ENCODE measurements around the gene SETD4. TPM values are rescaled to one million over a fixed set of nuclear protein-coding genes. Genes with fewer than 3 reads are reported as not detected.

Gene SETD4
- total and polyA plus RNA-seq, 2 donors (not counting 3 experiments of a cell fraction or from before 2014, with no cell fraction given), result 13.0 to 25.1 TPM

DNA sequence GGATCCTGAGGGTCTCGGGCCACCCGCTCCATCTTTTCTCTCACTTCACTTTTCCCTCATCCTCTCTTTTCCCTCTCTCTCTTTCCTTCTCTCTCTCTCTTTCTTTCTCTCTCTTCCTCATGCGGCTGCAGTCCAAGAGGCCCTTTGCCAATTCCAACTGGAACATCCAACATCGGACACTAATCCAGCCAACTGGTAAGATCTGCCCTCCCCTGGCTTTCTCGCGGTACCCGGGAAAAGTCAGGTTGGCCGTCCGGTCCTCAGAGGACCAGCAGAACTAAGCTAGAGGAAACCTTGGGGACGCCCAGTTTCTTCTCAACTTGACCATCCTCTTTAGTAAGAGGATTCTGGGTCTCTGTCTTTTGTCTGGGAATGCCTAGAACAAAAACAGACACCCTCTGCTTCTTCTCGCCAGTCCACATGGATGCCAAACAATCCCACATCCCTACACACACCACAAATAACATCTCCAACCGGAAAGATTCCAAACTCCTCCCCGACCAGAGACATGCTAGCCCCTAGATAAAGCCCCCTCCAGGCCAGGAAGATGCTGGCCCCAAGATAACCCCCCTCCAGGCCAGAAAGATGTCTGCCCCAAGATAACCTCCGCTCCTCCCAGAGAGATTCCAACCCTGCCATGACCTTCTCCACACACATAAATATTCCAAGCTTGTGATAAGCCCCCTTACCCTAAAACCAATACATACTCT is 3.2 kb upstream of the SETD4 start:
- Histone ChIP-seq H3K4me2 (ENCODE audit: insufficient read depth, low read length) (no peak overlapping the region), H3K9me1 (replicated peaks; ENCODE audit: control insufficient read depth, extremely low read depth, insufficient read depth, low read length) (no peaks in the 10 kb centered on the region), H3K9me3 (replicated peaks; ENCODE audit: control insufficient read depth, insufficient read depth, low read length) (no peaks in the 10 kb centered on the region), H3K27ac (ENCODE audit: insufficient read depth, low read depth, low read length) (no peak overlapping the region), H3K36me3 (ENCODE audit: control insufficient read depth in 2 of 2, extremely low read depth in 1 of 2, insufficient read depth in 2 of 2, low read length in 2 of 2) (no peaks in the 10 kb centered on the region), H4K20me1 (replicated peaks; ENCODE audit: control insufficient read depth, extremely low read depth, insufficient read depth, low read length) (no peaks in the 10 kb centered on the region), H2AFZ (ENCODE audit: low read depth, low read length) (no peak overlapping the region), H3K4me3 (replicated peaks in 1 of 3; ENCODE audit: insufficient read depth in 1 of 3, low read depth in 1 of 3, low read length in 3 of 3) (no peak overlapping the region), H3K27me3 (ENCODE audit: control insufficient read depth in 2 of 2, insufficient read depth in 2 of 2, low read length in 2 of 2) (no peaks in the 10 kb centered on the region), H3K9ac (replicated peaks; ENCODE audit: extremely low read depth, insufficient read depth, low read length) (no peak overlapping the region), H3K4me1 (ENCODE audit: control insufficient read depth, extremely low read depth, insufficient read depth, low read length) (peaks cover 11% of the 10 kb centered on the region), H3K79me2 (ENCODE audit: control insufficient read depth, insufficient read depth, low read length) (peaks cover 5% of the 10 kb centered on the region)
- ChIA-PET POLR2A (no interaction called here), CTCF (interaction anchor here (1.4 kb wide), 1 partner anchor 41 kb away, joined by 4 read pairs; no protein-coding TSS in a partner anchor)
- dilution Hi-C loops (cut with MboI; ENCODE audit: extremely low pct_ligation_motif_present, low sequenced_read_pairs), result no loop called here
- intact Hi-C loops (cut with micrococcal nuclease), result loop anchor here (5.0 kb wide), 1 partner anchor 49 kb away; no protein-coding TSS in a partner anchor
- DNase-seq (ENCODE audit: low read depth, low spot score) (no peak), FAIRE-seq (no peak)
- no TSS peak for BruUV-seq (replicated peaks)
- TF ChIP-seq, protein P1, sequence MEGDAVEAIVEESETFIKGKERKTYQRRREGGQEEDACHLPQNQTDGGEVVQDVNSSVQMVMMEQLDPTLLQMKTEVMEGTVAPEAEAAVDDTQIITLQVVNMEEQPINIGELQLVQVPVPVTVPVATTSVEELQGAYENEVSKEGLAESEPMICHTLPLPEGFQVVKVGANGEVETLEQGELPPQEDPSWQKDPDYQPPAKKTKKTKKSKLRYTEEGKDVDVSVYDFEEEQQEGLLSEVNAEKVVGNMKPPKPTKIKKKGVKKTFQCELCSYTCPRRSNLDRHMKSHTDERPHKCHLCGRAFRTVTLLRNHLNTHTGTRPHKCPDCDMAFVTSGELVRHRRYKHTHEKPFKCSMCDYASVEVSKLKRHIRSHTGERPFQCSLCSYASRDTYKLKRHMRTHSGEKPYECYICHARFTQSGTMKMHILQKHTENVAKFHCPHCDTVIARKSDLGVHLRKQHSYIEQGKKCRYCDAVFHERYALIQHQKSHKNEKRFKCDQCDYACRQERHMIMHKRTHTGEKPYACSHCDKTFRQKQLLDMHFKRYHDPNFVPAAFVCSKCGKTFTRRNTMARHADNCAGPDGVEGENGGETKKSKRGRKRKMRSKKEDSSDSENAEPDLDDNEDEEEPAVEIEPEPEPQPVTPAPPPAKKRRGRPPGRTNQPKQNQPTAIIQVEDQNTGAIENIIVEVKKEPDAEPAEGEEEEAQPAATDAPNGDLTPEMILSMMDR (IDR thresholded peaks at IDR 0.05; ENCODE audit: extremely low read depth in 1 of 2, insufficient read depth in 1 of 2, low read depth in 1 of 2, low read length in 2 of 2), result no peak

DNA sequence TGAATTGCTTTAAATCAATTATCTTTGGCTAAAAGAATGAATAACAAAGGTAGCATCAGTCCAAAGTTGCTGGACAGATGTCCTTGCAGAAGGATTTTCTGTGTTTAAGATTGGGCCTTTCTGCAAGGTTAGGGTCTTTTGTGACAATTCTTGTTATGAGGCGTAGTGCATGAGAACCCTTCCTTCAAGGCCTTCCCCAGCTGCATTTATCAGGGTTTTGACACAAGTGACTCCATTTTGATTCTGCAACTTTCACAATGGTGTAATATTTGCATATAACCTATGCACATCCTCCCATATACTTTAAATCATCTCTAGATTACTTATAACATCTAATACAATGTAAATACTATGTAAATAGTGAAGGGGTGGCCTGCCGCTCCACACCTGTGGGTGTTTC is 1.1 kb upstream of the SETD4 start:
- ChIA-PET CTCF (no interaction called here), POLR2A (no interaction called here)
- FAIRE-seq (no peak), DNase-seq (ENCODE audit: low read depth, low spot score) (no peak)
- intact Hi-C loops (cut with micrococcal nuclease), result loop anchor here (5.0 kb wide), 1 partner anchor 51 kb away; no protein-coding TSS in a partner anchor
- TF ChIP-seq MYC (IDR thresholded peaks at IDR 0.05; ENCODE audit: low read depth, low read length) (no peak), GATA2 (IDR thresholded peaks at IDR 0.05; ENCODE audit: insufficient read depth, insufficient read length, low read depth, low read length) (no peak)
- TF ChIP-seq, protein P2, sequence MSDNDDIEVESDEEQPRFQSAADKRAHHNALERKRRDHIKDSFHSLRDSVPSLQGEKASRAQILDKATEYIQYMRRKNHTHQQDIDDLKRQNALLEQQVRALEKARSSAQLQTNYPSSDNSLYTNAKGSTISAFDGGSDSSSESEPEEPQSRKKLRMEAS (IDR thresholded peaks at IDR 0.05; ENCODE audit: insufficient read depth, insufficient read length), result no peak
- Histone ChIP-seq H3K27me3 (ENCODE audit: control insufficient read depth in 2 of 2, insufficient read depth in 2 of 2, low read length in 2 of 2) (no peaks in the 10 kb centered on the region), H3K36me3 (ENCODE audit: control insufficient read depth in 2 of 2, extremely low read depth in 1 of 2, insufficient read depth in 2 of 2, low read length in 2 of 2) (peaks cover 4 to 8% of the 10 kb centered on the region in 2 experiments), H3K4me2 (ENCODE audit: insufficient read depth, low read length) (no peak overlapping the region), H3K9ac (replicated peaks; ENCODE audit: extremely low read depth, insufficient read depth, low read length) (no peak overlapping the region), H2AFZ (ENCODE audit: low read depth, low read length) (no peak overlapping the region), H3K4me3 (replicated peaks in 1 of 3; ENCODE audit: insufficient read depth in 1 of 3, low read depth in 1 of 3, low read length in 3 of 3) (no peak overlapping the region), H3K9me3 (replicated peaks; ENCODE audit: control insufficient read depth, insufficient read depth, low read length) (no peaks in the 10 kb centered on the region), H3K27ac (ENCODE audit: insufficient read depth, low read depth, low read length) (no peak overlapping the region), H3K4me1 (ENCODE audit: control insufficient read depth, extremely low read depth, insufficient read depth, low read length) (peaks cover 11% of the 10 kb centered on the region), H4K20me1 (replicated peaks; ENCODE audit: control insufficient read depth, extremely low read depth, insufficient read depth, low read length) (no peaks in the 10 kb centered on the region), H3K79me2 (ENCODE audit: control insufficient read depth, insufficient read depth, low read length) (peaks cover 6% of the 10 kb centered on the region), H3K9me1 (replicated peaks; ENCODE audit: control insufficient read depth, extremely low read depth, insufficient read depth, low read length) (no peaks in the 10 kb centered on the region)
- dilution Hi-C loops (cut with MboI; ENCODE audit: extremely low pct_ligation_motif_present, low sequenced_read_pairs), result no loop called here
- BruUV-seq (replicated peaks), result no TSS peak

Measured in endothelial cell of umbilical vein (primary cell).